CD14-positive monocyte (primary cell): Measurements from ENCODE around the gene KLF9. TPM values are rescaled to one million over a fixed set of nuclear protein-coding genes. Genes with fewer than 3 reads are reported as not detected.

ENCODE experiments used
- DNase-seq, 3 donors: peaks; one replicate each; pipeline ENCODE4 v3.0.0-alpha.2; 2011 to 2022
- H2AFZ ChIP-seq: 2 replicates; pipeline ENCODE4 v1.6.0; 2012; ENCODE audit warnings: mild to moderate bottlenecking, low read depth, low read length, inconsistent platforms; ENCODE audit not compliant: insufficient read depth, poor library complexity, severe bottlenecking
- H3K27ac ChIP-seq, 2 donors: 1 replicate in 1 of 2; 2 replicates in 1 of 2; pipeline ENCODE4 v1.5.1; 2012 to 2013; ENCODE audit warnings: low read length in 2 of 2, control low read depth in 1 of 2, inconsistent platforms in 1 of 2, low read depth in 1 of 2, mild to moderate bottlenecking in 1 of 2
- H3K27me3 ChIP-seq, 2 donors: one replicate each; pipeline versions ENCODE4 v1.6.0 to v1.6.1; 2011 to 2013; ENCODE audit warnings: low read length in 2 of 2; ENCODE audit not compliant: control insufficient read depth in 2 of 2, insufficient read depth in 2 of 2
- H3K36me3 ChIP-seq, 2 donors: replicated peaks in 1 of 2; 1 replicate in 1 of 2; 2 replicates in 1 of 2; pipeline versions ENCODE4 v1.5.1 to v1.6.1; 2012 to 2013; ENCODE audit warnings: low read length in 2 of 2, control low read depth in 1 of 2, inconsistent platforms in 1 of 2, mild to moderate bottlenecking in 1 of 2; ENCODE audit not compliant: insufficient read depth in 2 of 2, control insufficient read depth in 1 of 2
- H3K4me1 ChIP-seq, 2 donors: 1 replicate in 1 of 2; 2 replicates in 1 of 2; pipeline versions ENCODE4 v1.5.1 to v1.6.1; 2012 to 2013; ENCODE audit warnings: low read length in 2 of 2, control low read depth in 1 of 2, inconsistent platforms in 1 of 2, mild to moderate bottlenecking in 1 of 2, moderate library complexity in 1 of 2; ENCODE audit not compliant: insufficient read depth in 2 of 2, control insufficient read depth in 1 of 2
- H3K4me2 ChIP-seq: replicated peaks from 2 replicates; pipeline ENCODE3; 2012; ENCODE audit warnings: low read length, moderate library complexity, mild to moderate bottlenecking; ENCODE audit not compliant: poor library complexity, severe bottlenecking; ENCODE audit errors: extremely low read depth
- H3K4me3 ChIP-seq, 3 experiments: fragments of 200-600 bp in 1 of 3; sonication (generic) in 1 of 3; replicated peaks in 1 of 3; 1 replicate in 2 of 3; 2 replicates in 1 of 3; pipeline ENCODE4 v1.5.1; 2011 to 2013; ENCODE audit warnings: low read length in 3 of 3, mild to moderate bottlenecking in 3 of 3, control low read depth in 2 of 3, low read depth in 2 of 3, inconsistent platforms in 1 of 3, moderate library complexity in 1 of 3
- H3K79me2 ChIP-seq: 2 replicates; pipeline ENCODE4 v1.6.0; 2012; ENCODE audit warnings: mild to moderate bottlenecking, control low read depth, inconsistent platforms, low read length, moderate library complexity; ENCODE audit not compliant: insufficient read depth
- H3K9ac ChIP-seq: 2 replicates; pipeline ENCODE4 v1.6.0; 2017; ENCODE audit warnings: low read length, mild to moderate bottlenecking; ENCODE audit not compliant: insufficient read depth, poor library complexity, severe bottlenecking
- H3K9me3 ChIP-seq, 2 donors: replicated peaks in 1 of 2; 1 replicate in 1 of 2; 2 replicates in 1 of 2; pipeline versions ENCODE4 v1.5.1 to v1.6.1; 2012 to 2013; ENCODE audit warnings: low read length in 2 of 2, control low read depth in 1 of 2; ENCODE audit not compliant: control insufficient read depth in 1 of 2, insufficient read depth in 1 of 2
- H4K20me1 ChIP-seq: 2 replicates; pipeline ENCODE4 v1.6.0; 2012; ENCODE audit warnings: mild to moderate bottlenecking, low read length, control low read depth, moderate library complexity; ENCODE audit not compliant: insufficient read depth
- H3K27ac Mint-ChIP-seq, 7 donors: one replicate each; pipeline ENCODE4 v1.8.0; 2020; ENCODE audit warnings: mild to moderate bottlenecking in 7 of 7, mixed read lengths in 7 of 7, moderate library complexity in 6 of 7, inconsistent platforms in 2 of 7
- H3K27me3 Mint-ChIP-seq, 3 donors: one replicate each; pipeline ENCODE4 v1.8.0; 2021 to 2022; ENCODE audit warnings: low read depth in 3 of 3, mild to moderate bottlenecking in 3 of 3, mixed read lengths in 3 of 3, moderate library complexity in 3 of 3, inconsistent platforms in 1 of 3
- H3K36me3 Mint-ChIP-seq, 2 donors: one replicate each; pipeline ENCODE4 v1.8.0; 2020; ENCODE audit warnings: mixed read lengths in 2 of 2, inconsistent platforms in 1 of 2, mild to moderate bottlenecking in 1 of 2
- H3K4me1 Mint-ChIP-seq: one replicate; pipeline ENCODE4 v1.8.0; 2020; ENCODE audit warnings: mild to moderate bottlenecking, mixed read lengths
- H3K4me3 Mint-ChIP-seq, 2 donors: one replicate each; pipeline ENCODE4 v1.8.0; 2020; ENCODE audit warnings: mild to moderate bottlenecking in 2 of 2, mixed read lengths in 2 of 2, moderate library complexity in 1 of 2
- H3K9me3 Mint-ChIP-seq, 7 donors: one replicate each; pipeline ENCODE4 v1.8.0; 2020 to 2022; ENCODE audit warnings: mixed read lengths in 7 of 7, mild to moderate bottlenecking in 6 of 7, moderate library complexity in 6 of 7, inconsistent platforms in 2 of 7
- WGBS: methylation state at CpG from one replicate; pipeline ENCODE4 v1.1.5; 2013; ENCODE audit warnings: missing lambda C conversion rate; ENCODE audit not compliant: insufficient coverage; 5-methylcytosine and 5-hydroxymethylcytosine counted together
- intact Hi-C, 2 donors: fragments of 100-400 bp; cut with micrococcal nuclease; formaldehyde crosslinking; loops; one replicate each; pipeline versions ENCODE4 v1.15.0 to v1.15.1; 2023
- polyA plus RNA-seq, 3 donors: library from polyadenylated mRNA; depleted of rRNA in 1 of 3; unstranded in 2 of 3; stranded (reverse) in 1 of 3; fragments of 300-500 nt in 2 of 3; fragments of >200 nt in 1 of 3; fragmentation: Illumina TruSeq in 2 of 3; gene quantifications; 1 replicate in 2 of 3; 2 replicates in 1 of 3; pipeline ENCODE4 v1.2.3, GENCODE V29; 2012 to 2021
- TF ChIP-seq, protein P1 (sequence below): fragments of 200-600 bp; IDR thresholded peaks from one replicate; pipeline ENCODE4 v1.8.0; 2022; ENCODE audit warnings: antibody characterized with exemption, mild to moderate bottlenecking

Gene KLF9
- polyA plus RNA-seq, 3 donors = 0.18 to 26.1 (median 0.72) TPM

DNA sequence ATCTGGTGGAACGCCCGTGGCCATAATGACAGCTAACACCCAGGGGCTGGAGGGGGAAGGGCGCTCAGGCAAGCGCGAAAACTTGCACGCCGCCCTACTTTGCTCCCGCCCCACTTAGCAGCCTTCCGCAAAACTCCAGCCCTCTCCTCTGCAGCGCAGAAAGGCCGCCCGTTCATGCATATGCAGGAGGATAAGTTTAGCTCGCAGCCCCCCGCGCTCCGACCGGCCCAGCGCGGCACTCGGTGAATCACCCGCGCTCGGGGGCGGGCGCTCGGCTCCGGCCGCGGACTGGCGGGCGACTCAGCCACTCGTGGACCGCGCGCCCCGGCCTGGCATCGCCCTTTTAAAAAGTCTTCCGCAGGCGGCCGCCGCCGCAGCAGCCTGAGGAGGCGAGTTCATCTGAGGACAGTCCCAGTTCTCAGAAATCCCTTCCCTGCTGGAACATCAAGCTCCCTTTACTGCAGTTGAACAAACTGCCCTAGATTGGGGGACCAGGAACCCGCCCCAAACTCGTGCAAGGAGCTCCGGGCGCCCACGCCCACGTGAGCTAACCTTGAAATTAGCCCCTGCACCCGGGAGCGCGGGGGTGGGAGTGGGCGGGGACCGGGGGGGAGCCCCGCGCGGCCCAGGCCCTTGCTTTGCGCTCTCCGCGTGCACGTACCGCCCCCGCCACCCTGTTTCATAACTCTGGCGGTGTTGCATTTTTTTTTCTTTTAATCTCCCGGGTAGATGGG, 4.5 kb upstream of the KLF9 start:
- intact Hi-C loops = no loop called here

DNA sequence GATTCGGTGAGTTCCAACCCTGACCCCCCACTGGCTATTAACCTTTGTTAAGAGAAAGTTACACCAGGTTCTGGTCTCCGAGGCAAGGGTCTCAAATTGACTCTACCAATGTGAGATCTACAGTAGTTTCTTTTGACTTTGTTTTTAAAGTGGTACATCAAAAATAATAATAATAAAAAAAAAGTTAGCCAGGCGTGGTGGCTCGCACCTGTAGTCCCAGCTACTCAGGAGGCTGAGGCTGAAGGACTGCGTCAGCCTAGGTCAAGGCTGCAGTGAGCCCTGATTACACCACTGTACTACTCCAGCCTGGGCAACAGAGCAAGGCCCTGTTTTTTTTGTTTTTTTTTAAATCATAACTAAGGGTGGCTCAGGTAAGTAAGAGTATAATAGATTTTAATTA, 1.0 kb upstream of the KLF9 start:
- H3K27ac Mint-ChIP-seq = no peak overlapping the region
- peaks cover 59 to 70% of the 10 kb centered on the region in 2 donors for H3K4me1 ChIP-seq
- H3K36me3 Mint-ChIP-seq = peaks cover 0 to 1% of the 10 kb centered on the region in 2 donors
- H3K36me3 ChIP-seq = no peaks in the 10 kb centered on the region
- H3K9me3 Mint-ChIP-seq = peaks cover 0 to 3% (median 0%) of the 10 kb centered on the region in 7 donors
- TF ChIP-seq, protein P1, sequence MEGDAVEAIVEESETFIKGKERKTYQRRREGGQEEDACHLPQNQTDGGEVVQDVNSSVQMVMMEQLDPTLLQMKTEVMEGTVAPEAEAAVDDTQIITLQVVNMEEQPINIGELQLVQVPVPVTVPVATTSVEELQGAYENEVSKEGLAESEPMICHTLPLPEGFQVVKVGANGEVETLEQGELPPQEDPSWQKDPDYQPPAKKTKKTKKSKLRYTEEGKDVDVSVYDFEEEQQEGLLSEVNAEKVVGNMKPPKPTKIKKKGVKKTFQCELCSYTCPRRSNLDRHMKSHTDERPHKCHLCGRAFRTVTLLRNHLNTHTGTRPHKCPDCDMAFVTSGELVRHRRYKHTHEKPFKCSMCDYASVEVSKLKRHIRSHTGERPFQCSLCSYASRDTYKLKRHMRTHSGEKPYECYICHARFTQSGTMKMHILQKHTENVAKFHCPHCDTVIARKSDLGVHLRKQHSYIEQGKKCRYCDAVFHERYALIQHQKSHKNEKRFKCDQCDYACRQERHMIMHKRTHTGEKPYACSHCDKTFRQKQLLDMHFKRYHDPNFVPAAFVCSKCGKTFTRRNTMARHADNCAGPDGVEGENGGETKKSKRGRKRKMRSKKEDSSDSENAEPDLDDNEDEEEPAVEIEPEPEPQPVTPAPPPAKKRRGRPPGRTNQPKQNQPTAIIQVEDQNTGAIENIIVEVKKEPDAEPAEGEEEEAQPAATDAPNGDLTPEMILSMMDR = no peak
- H3K9me3 ChIP-seq = no peaks in the 10 kb centered on the region
- peaks cover 28% of the 10 kb centered on the region for H3K79me2 ChIP-seq
- H3K27me3 Mint-ChIP-seq = peaks cover 0 to 4% (median 2%) of the 10 kb centered on the region in 3 donors
- no peak overlapping the region for H3K4me2 ChIP-seq
- H3K4me3 Mint-ChIP-seq = no peak overlapping the region
- no peak overlapping the region for H3K9ac ChIP-seq
- no peak overlapping the region for H3K27ac ChIP-seq
- H3K4me1 Mint-ChIP-seq = peaks cover 36% of the 10 kb centered on the region
- no peak overlapping the region for H2AFZ ChIP-seq
- no peaks in the 10 kb centered on the region for H3K27me3 ChIP-seq
- 100% methylated on average over 2 of the region's 5 CpGs for WGBS
- intact Hi-C loops = no loop called here
- no peak for DNase-seq
- peaks cover 18% of the 10 kb centered on the region for H4K20me1 ChIP-seq
- no peak overlapping the region for H3K4me3 ChIP-seq

More for the DNA sequence above, 4.5 kb upstream of the KLF9 start:
- Histone ChIP-seq H3K27ac (peak overlapping the region; percentile 97 to 99), H3K79me2 (no peaks in the 10 kb centered on the region), H3K4me2 (peak overlapping the region; percentile 84), H4K20me1 (no peaks in the 10 kb centered on the region), H3K4me3 (peak overlapping the region; percentile 40 to 75 (median 54)), H3K36me3 (no peaks in the 10 kb centered on the region), H2AFZ (peak overlapping the region; percentile 74), H3K9me3 (no peaks in the 10 kb centered on the region), H3K27me3 (no peaks in the 10 kb centered on the region), H3K9ac (peak overlapping the region; percentile 89), H3K4me1 (peaks cover 43 to 56% of the 10 kb centered on the region in 2 donors)
- TF ChIP-seq, protein P1 = no peak
- Mint-ChIP-seq H3K36me3 (no peaks in the 10 kb centered on the region), H3K4me3 (peak overlapping the region; percentile 92 to 97), H3K4me1 (peaks cover 41% of the 10 kb centered on the region), H3K27me3 (peaks cover 0 to 3% (median 2%) of the 10 kb centered on the region in 3 donors), H3K9me3 (peaks cover 0 to 1% (median 0%) of the 10 kb centered on the region in 7 donors), H3K27ac (peak overlapping the region; percentile 99 to 100 (median 100))
- DNase-seq = peak; percentile 90 to 93 (median 91)
- WGBS = under 1% methylated on average over 52 of the region's 65 CpGs
